NOMO-1 treated with dmso at 0.1 percent for 144 hours (cell line): ENCODE measurements around the gene EIF5AL1.
"Not testable (repeated sequence)": the region's sequence is repeated elsewhere in the genome, so short reads cannot be mapped to it uniquely, and the experiment has no call there.

Experiments
- DNase-seq: peaks from one replicate; lab custom pipeline; 2025; ENCODE audit not compliant: unreplicated experiment; lab: John Stamatoyannopoulos, UW

EIF5AL1 gene

DNA sequence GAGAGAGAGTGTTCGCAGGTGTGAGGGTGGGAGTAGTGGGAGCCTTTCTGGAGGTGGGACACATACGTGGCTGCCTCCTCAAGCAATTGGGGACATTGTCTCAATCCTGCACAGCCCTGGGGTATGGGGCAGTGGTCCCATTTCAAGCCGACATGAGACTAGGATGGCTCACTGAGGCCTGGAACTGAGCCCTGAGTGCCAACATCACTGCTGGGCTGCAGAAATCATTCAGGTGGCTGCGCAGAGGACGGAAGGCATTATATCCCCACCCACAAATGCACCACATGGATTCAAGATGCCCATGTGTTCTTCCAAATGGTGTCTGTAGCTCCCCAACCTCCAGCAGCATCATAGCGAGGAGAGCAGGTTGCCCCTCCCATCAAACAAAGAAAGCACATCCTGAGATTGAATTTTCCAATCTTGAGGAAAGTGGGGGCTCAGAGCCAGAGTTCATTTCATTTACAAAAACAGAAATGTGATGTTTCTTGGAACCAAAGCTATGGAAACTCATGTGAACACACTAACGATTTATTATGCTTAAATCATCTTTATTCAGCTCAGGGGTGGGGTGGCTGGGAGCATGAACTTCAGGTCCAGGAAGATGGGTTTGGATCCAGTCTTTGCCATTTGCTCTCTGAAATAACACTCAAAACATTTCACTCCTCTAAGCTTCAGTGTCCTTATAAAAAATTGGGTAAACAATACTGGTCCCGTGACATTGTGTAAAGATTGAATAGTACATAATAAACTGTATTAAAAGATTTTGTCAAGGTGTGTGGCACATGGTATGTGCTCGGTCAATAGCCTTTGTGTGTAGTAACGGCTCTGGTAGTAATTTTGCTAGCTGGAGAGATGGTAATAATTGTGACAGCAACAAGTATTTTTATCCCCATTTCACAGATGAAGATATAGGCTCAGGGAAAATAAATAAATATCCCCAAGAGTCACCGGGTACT is 43.3 kb downstream of the EIF5AL1 start:
- DNase-seq = no peak

DNA sequence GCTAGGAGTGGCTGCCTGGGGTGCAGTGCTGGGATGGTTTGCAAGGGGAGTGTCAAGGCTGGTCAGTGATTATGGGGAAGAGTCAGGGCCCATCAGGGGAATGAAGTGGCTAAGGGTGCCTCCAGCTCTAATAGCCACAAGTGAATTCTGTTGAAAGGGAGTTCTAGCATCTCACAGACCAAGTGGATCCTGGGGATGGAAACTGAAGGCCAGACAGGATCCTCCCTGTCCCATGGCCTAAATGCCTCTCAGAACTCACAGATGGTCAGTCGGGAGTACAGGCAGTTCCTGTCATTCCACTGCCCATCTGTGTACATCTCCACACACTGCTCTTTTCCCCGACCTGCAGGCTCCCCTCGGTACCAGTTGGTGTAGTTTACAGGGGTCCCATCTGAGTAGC is 44.6 kb downstream of the EIF5AL1 start:
- not testable (repeated sequence) for DNase-seq

DNA sequence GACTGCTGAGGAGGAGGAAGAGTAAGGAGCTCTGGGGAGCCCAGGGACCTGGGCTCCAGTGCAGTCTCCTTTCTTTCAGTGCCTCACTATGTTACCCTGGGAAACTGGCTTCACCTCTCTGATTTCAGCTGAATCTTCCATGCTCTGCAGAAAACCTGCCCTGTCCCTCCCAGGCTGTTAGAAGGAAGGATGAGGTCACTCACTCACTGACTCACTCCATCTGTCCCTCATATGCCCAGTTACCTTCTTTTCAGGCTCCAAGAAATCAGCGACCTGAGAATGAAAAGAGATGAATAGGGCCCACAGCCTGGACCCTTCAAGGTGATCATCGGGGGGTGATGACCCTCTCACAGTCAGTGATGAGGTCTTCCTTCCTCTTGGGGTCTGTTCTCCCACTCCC is 47.4 kb downstream of the EIF5AL1 start:
- no peak for DNase-seq

DNA sequence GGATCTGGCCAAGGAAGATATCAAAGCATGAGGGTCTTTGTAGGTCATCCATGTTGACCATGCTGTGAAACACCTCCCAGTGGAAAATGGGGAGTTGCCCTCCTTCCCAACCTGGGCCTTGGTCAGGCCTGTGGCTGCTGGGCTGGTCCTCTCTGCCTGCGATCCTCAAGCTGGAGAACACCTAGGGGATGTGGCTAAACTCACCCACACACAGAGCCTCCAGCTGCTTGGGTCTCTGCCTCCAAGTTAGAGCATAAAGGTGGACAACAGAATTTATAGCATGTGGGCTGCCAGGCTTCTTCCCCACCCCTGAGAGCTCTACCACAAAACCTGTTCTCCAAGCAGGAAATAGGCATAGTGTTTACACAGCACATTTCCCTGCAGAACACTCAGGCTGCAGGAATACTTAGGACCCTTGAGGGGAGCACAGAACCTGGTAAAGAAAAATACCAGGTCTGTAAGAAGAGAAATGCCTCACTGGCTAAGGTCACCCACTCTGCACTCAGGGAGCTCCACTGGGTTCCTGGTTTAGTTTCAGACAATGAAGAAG is 47.9 kb downstream of the EIF5AL1 start, which contains the start of gene SFTPA2:
Gene SFTPA2, minus strand, starts transcription at position 248 of the 550 bp plus-strand sequence. CDS start 924 bp downstream, outside the sequence.
- DNase-seq = no peak

DNA sequence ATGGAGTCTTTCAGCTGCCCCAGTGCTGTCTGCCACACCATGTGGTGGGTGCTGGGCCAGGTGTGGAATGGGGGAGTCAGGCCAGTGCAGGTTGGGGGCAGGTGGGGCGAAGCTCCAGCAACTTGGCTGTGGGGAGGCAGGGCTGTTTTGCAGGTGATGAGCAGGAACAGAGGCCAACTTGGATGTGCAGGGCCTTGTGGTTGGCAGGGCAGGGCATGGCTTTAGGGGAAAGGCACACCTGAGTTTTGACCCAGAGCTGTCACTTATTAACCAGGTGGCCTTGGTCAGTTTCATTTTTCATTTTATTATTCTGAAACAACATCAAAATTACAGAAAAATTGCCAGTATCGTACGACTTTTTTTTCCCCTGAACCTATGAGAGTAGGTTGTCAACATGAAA is 48.9 kb downstream of the EIF5AL1 start:
- DNase-seq = no peak

DNA sequence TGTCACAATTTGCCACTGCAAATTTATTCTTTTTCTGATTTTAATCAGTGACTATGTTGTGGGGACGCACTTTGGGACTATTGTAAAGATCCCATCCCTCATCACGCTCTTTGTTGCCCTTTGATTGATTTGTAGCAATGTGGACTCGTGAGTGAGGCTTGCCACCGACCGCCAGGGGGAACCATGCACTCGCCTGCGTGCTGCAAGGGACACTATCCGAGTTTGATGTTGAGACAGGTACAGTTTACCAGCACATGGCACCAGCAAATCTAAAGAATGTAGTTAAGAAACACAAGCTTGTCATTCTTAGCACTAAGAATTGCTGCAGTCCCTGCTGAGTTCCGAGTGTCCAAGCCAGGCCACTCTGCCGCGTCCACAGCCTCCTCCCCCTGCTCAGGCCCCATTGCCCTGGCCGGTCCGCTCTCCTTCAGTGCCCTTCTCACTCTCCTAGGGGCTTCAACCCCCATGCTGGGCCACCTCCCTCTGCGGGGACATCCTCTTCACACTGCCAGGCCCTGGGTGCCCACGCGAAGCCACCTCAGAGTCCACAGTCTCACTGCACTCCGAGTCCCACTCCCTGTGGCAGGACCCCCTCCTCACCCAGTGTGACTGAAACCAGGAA is 49.9 kb downstream of the EIF5AL1 start:
- DNase-seq = peak; percentile 8

DNA sequence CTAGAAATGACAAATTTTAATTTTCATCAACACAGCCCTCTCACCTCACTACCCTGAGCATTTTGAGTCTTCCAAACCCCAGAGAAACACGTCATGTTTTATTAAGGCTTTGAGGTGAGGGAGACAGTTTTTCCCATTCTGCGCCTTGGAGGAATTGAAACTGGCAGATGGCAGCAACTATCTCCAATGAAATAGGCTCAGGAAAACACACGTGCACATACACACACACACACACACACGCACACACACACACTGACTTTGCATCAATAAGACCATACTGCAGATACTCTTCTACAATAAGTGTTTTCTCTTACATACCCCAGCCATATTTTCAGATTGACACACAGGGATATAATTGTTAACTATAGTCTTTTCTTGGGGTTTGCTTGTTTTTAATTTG is 51.1 kb downstream of the EIF5AL1 start:
- no peak for DNase-seq
